ENCODE data around the gene RPL13.

- no peak for TF ChIP-seq CTCF (IDR thresholded peaks at IDR 0.05; ENCODE audit: low read length)
- TF ChIP-seq EZH2phosphoT487 (IDR thresholded peaks at IDR 0.05; ENCODE audit: low read length): no peak
Observed at GRCh38 chr16:89582614-89583196, 22.2 kb downstream of the RPL13 start.

Measured in MM.1S (cell line).